GM19025 (cell line): ENCODE measurements around the gene RRAGC.

Experiments used
- ATAC-seq: cut with Tn5 transposase; IDR thresholded peaks from one replicate; pipeline ENCODE4 v1.9.1; 2021; ENCODE audit warnings: mild to moderate bottlenecking, low read depth, moderate library complexity; ENCODE audit not compliant: unreplicated experiment

RRAGC gene

DNA sequence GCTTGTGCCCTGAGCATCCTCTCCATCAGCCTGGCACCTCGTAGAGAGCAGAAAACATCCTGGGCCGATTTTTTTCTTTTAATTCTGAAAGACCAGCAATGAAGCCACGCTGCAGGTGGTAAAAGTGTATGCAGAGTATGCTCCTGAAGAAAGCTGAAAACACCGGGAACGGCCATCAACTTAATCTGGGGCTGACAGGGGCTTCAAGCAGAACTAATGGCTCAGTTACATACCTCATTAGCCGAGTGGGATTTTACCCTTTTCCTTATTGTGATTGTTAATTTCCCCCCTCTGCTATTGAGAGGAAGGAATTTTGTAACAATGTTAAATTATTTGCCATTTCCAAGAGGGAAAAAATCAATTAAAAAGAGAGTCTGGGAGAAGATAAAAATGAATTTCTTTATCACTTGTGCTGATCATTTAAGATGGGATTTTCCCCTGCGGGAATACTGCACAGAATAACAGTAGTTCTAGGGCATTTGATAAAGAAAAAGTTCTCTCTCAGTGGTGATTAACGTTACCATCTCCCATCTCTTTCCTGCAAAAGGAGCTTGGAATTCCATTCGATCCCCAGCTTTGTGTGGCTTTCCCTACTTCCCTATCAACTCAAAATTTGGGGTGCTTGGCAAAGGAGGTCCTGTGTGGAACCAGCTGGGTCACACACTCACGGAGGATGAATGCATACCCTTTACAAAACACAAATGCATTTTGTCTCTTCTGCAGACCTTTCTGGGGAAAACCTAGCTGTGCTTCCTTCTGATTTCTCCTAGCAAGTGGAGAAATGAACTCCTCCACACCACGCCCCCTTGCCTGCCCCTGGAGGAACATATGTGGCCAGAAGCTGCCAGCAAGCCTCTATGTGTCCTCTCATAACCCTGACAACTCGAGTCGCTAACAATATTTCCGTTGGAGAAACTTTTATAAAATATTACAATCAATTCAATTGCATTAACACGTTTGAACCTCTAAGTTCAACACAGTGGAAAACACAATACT, 70.9 kb downstream of the RRAGC start:
- ATAC-seq, result no peak
